Effector CD8-positive, alpha-beta T cell (primary cell): ENCODE measurements around the gene CDC42BPG.
A peak's percentile ranks its signal among the peaks of the same experiment; 100 is the strongest.

Experiments used
- DNase-seq: peaks from one replicate; lab custom pipeline; 2025; lab: John Stamatoyannopoulos, UW

Gene CDC42BPG

GRCh38 chr11:64878494-64879243 lies 34.2 kb upstream of the CDC42BPG start, which contains the start of gene EHD1:
EHD1 (minus strand) TSS chr11:64878621; CDS start chr11:64878464, 157 bp downstream.
- peak; percentile 100 for DNase-seq

- DNase-seq = no peak
Measured at GRCh38 chr11:64878223-64878493, 33.7 kb upstream of the CDC42BPG start.

GRCh38 chr11:64877390-64878222 lies 33.2 kb upstream of the CDC42BPG start:
- no peak for DNase-seq

DNA sequence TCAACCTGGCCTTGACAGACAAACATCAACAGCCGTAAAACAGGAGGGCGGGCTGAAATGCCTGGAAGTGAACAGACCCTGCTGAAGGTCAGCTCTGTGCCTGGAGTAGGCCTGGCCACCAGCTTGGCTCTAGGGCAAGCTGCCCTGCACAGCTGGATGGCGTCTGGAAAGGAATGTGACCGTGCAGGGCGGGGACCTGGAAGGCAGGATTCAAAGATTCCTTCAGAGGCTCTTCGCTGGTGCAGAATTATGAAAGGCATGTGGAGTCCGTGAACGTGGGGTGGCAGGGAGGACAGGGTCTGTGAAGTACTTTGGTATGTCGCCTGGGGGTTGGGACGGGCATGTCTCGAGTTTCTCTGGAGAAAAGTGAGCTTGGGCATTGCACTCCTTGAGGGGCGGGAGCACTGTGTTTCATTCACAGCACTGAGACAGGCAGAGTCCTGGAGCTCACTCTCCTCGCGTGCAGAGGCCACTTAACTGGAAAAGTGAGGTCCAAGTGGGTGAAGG lies 32.4 kb upstream of the CDC42BPG start:
- no peak for DNase-seq

DNA sequence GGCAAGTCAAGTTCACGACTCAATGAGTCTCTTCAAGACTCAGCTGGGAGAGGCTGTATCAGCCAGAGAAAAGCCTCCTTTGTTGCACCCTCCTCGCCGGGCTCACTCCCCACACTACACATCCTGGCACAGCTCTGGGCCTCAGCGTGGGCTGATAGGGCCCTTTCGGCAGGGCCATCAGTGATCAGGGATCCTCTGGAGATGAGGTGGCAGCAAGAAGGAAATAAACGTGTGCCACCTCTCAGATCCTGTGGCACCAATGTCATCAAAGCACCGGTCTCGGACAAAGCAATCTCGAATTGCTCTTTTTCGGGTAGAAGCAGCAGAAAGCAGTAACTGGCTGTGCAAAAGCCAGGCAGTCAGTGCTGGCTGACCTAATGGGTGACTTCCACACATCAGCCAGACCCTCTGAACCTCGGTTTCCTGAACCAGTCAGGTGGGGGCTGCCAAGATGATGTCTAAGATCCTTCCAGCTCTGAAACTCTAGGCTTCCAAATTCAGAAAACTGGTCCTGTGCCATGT lies 31.8 kb upstream of the CDC42BPG start:
- DNase-seq = no peak

DNA sequence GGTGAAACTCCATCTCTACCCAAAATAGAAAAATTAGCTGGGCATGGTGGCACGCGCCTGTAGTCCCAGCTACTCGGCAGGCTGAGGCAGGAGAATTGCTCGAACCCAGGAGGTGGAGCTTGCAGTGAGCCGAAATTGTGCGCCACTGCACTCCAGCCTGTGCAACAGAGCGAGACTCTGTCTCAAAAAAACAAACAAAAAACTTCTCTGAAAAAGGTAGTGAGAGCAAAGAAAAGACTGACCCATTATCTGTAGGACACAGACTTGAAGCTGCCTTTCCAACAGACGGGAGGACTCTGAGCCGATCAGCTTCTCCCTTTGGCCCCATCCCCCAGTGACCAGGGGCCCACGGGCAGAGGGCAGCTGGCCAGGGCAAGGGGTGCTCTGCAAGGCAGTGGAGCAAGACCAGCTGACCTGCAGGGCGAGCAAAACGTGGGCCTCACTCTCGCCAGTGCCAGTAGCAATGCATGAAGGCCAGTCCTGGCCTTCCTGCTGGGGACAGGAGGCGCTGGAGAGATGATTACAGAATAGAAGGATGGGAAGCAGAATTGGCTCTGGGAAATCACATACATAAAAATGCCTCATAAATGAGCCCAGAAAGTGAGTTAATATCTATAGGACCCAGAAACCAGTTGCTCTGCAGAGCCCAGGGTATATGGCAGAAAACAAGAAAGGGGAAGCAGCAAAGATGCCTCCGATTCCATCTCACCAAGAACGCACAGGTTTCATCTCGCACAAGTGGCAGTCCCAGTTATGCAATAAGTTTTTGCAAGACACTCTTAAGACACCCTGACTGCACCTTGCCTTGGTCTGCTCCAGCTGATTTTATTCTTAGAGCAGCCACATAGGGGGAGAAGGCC lies 31.1 kb upstream of the CDC42BPG start:
- no peak for DNase-seq

- no peak for DNase-seq
Measured at GRCh38 chr11:64874308-64875240, 30.1 kb upstream of the CDC42BPG start.

DNA sequence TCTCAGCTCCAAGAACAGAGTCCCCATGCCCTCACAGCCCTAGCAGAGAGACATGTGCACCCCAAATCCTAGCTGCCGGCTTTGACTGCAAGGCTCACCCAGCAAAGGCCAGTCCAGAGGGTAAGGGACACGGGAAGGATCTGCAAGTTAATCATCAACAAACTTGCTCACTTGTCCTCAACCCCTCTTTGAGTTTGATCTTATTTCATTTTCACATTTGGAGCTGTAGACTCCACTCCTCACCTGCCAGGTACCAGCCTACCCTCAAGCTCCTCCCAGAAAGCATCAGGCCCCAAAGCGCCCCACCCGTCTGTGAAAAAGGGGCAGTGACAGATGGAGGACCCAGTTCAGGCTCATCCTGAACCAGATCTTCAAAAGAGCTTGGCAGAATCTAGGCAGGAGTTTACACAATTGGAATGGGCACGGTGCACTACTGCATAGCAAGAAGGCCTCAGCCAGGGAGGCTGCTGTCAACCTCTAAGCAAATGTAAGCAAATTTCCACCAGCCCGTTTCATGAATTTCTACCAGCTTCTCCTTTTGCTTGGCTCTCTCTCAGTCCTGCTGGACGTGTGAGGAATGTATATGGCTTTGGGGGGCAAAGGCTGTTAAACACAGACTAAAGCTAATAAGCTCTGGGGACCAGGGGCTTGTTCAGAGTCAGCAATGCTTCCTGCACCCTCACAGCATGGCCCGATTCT lies 28.5 kb upstream of the CDC42BPG start:
- no peak for DNase-seq

- DNase-seq = no peak
Measured at GRCh38 chr11:64871492-64871891, 27.0 kb upstream of the CDC42BPG start.

DNA sequence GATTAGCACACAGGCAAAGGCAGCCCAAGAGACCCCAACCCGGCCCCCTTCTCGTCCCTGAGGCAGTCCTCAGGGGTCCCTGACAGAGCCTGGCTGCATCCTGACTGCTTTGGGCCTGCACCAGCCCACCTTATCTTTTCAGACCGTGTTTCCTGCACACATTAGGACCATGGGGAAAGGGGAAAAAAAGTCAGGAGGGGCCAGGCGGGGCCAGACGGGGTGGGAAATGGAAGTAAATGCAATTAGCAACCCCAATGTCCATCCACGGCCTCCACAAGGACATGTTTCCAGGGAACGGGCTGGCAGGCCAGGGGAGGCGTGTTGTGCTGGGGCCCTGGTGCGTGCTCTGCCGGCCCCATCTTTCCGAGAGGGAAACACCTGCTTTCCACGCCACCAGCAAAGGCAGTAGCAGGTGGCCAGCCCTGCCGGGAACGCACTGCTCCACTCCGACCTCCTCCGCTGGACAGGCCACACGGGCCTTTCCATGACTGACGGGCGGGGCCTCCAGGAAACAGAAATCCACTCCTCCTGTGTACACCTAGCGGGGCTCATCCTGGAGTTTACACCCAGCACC lies 26.5 kb upstream of the CDC42BPG start:
- DNase-seq = no peak

GRCh38 chr11:64870176-64870892 lies 25.9 kb upstream of the CDC42BPG start:
- no peak for DNase-seq

- DNase-seq = no peak
Measured at GRCh38 chr11:64869571-64870175, 25.2 kb upstream of the CDC42BPG start.

DNA sequence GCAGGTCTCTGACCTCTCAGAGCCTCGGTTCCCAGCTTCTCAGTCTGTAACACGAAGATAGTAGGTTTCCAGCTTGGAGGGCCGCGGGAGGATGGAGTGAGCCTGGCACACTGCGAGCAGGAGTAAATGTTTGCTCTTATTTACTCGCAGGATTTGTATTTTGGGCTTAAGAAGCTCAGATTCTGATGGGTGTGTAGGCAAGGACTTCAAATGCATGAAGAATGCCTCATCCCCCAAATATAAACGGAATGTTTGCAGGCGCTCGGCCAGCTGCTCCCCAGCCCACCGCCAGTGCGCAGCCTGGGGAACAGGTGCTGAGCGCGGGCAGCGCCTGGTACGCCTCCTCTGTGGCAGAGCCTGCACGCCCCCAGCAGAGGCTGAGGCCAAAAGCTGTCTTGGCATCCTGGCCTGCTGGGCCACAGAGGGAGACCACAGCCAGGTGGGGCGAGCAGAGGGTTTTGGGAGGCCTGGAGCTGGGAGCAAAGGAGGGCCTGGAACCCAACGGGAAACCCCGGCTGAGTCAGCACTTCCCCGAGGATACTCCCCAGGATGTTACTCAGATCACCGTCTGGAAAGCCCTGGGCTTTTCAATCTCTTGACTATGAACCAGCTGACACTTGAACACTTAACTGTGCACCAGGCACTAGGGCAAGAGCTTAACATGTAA lies 24.6 kb upstream of the CDC42BPG start:
- no peak for DNase-seq

DNA sequence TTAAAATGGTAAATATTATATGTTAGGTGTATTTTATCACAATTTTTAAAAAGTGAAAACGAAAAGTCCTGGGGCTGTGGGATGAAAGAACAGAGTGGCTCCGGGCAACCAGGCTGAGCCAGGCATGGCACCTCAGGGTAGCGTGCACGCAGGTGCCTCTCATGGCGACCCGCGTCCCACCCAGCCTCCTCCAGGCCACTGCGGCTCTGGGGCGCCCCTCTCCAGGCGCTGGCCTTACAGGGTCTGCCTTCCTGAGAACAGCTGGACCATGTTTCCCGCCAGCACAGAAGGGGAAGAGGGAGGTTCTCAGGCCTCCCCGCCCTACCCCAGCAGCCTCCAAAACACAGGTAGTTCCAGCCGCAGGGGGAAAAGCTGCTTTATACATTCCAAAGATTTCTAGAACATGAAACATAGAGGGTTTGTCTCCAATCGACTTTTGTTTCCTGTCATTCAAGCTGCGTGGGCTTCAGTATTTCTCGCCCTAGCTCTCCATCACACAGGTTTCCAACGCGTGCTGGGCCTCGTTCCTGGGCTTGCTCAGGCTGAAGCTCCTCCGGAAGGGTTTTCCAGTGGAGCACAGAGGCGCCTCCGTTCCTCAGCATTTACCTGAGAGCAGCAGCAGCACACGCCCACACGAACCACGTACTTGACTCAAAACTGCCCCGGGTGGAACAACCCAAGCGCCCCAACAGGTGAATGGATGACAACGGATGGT lies 23.5 kb upstream of the CDC42BPG start:
- no peak for DNase-seq

DNA sequence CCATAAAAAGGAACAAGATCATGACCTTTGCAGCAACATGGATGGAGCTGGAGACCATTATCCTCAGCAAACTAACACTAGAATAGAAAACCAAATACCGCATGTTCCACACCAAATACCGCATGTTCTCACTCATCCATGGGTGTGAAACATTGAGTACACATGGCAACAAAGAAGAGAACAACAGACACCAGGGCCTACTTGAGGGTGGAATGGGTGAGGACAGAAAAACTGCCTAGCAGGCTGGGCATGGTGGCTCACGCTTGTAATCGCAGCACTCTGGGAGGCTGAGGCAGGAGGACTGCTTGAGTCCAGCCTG lies 21.7 kb upstream of the CDC42BPG start:
- no peak for DNase-seq

DNA sequence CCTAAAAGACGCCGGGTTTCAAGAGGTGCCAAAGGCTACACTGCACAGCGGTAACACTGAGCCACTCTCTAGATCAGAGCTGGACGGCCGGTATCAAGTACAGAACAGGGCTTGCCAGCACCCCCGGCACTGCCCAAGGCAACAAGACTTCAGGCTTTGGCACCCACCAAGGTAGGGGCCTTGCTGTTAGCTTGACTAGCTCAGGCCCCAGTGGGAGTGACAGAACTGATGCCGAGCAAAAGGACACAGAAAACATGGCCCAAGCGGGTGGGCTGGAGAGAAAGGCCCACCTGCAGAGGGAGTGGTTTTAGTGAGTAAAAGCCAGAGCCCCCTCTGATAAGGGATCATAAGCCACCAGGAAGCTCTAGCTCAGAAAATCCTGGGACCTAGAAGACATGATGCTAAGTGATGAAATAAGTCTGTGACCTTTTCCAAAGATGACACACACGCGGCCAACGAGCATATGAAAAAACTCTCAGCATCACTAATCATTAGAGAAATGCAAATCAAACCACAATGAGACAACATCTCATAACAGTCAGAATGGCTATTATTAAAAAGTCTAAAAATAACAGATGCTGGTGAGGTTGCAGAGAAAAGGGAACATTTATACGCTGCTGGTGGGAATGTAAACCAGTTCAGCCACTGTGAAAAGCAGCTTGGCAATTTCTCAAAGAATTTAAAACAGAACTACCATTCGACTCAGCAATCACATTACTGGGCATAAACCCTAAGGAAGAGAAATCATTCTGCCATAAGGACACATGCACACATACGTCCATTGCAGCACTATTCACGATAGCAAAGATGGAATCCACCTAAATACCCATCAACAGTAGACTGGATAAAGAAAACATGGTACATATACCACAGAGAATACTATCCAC lies 21.1 kb upstream of the CDC42BPG start:
- no peak for DNase-seq
